ENCODE measurements around the gene COL8A2. TPM values are rescaled to one million over a fixed set of nuclear protein-coding genes. Genes with fewer than 3 reads are reported as not detected.

Gene COL8A2
- total RNA-seq, 2 donors from 2014 or later, result 1.3 to 1.6 TPM

GRCh38 chr1:36128126-36128904 lies 3.3 kb upstream of the COL8A2 start:
- Histone ChIP-seq H3K4me3 (no peak overlapping the region), H3K36me3 (replicated peaks in 1 of 2; ENCODE audit: insufficient read depth in 1 of 2, low read depth in 2 of 2) (no peaks in the 10 kb centered on the region), H3K27ac (no peak overlapping the region), H3K4me1 (peaks cover 8% of the 10 kb centered on the region), H3K9me3 (no peaks in the 10 kb centered on the region), H3K27me3 (peaks cover 0 to 9% of the 10 kb centered on the region in 2 donors)
- intact Hi-C loops (cut with DNase I), result no loop called here
- no peak for ATAC-seq
- no peak for DNase-seq
- WGBS, 2 donors, result 57 to 72% methylated on average over 6 to 11 of the region's 11 CpGs
- TF ChIP-seq POLR2A (IDR thresholded peaks at IDR 0.05), result no peak

DNA sequence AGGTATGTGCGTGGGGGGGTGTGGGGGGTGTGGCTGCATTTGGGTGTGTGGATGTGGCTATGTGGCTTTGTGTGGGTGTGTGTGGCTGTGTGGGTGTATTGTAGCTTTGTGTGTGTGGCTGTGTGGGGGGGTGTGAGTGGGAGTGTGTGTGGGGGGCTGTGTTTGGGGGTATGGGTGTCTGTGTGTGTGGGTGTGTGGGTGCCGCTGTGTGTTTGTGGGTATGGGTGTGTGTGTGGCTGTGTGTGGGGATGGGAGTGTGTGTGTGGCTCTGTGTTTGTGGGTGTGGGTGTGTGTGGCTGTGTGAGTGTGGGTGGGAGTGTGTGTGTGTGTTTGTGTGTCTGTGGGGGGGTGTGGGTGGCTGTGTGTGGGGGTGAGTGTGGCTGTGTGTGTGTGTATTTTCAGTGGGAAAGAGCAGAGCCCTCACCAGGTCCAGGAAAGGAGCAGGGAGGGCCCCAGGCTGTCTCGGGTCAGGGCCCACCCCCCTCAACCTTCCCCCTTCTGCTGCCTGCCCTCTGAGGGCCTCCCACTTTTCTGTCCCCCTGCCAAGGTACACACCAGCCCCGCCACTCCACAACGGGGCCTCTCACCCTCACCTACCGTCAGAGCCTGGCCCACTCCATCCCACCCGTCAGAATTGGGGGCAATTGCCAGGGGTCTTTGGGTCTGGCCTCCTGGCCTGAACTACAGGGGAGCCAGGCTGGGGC lies 1.9 kb upstream of the COL8A2 start:
- TF ChIP-seq CTCF (IDR thresholded peaks at IDR 0.05) (no peak), POLR2A (IDR thresholded peaks at IDR 0.05) (no peak)
- H3K27ac ChIP-seq, result no peak overlapping the region
- H3K36me3 ChIP-seq (replicated peaks in 1 of 2; ENCODE audit: insufficient read depth in 1 of 2, low read depth in 2 of 2), result no peaks in the 10 kb centered on the region
- peaks cover 5% of the 10 kb centered on the region for H3K4me1 ChIP-seq
- no peak overlapping the region for H3K4me3 ChIP-seq
- ATAC-seq, result no peak
- 44 to 49% methylated on average over 7 of the region's 7 CpGs for WGBS, 2 donors
- H3K9me3 ChIP-seq, result no peaks in the 10 kb centered on the region
- peaks cover 0 to 9% of the 10 kb centered on the region in 2 donors for H3K27me3 ChIP-seq
- intact Hi-C loops (cut with DNase I), result no loop called here
- no peak for DNase-seq

DNA sequence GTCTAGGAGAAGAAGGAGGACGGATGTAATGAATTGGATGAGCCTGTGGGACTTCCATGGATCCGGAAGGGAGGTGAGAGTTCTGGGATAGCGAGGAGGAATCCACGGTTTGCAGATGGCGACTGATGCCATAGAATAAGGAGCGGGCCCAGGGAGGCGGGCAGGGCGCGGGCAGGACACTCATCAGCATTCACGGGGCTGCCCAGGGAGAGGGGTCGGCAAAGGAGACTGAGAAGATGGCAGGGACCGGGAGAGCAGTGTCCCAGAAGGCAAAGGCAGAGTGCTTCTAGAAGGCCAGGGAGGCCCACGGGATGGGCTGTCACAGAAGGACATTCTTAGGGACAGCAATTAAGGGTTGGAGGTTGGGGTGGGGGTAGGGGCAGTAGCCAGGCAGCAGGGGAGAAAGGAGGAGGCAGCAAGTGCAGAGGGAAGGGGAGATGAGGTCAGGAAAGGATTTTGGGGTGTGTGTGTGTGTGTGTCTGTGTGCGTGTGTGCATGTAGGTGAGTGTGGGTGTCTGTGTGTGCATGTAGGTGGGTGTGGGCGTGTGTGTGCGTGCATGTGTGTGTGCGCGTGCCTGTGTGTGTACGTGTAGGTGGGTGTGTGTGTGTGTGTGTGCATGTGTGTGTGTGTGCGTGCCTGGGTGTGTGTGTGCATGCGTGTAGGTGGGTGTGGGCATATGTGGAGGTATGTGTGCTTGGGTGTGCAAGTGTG lies 1.1 kb upstream of the COL8A2 start:
- DNase-seq (no peak), ATAC-seq (no peak)
- 78 to 80% methylated on average over 21 of the region's 21 CpGs for WGBS, 2 donors
- Histone ChIP-seq H3K9me3 (no peaks in the 10 kb centered on the region), H3K4me1 (peaks cover 5% of the 10 kb centered on the region), H3K27ac (no peak overlapping the region), H3K36me3 (replicated peaks in 1 of 2; ENCODE audit: insufficient read depth in 1 of 2, low read depth in 2 of 2) (no peaks in the 10 kb centered on the region), H3K4me3 (no peak overlapping the region), H3K27me3 (peaks cover 0 to 9% of the 10 kb centered on the region in 2 donors)
- TF ChIP-seq POLR2A (IDR thresholded peaks at IDR 0.05) (no peak), CTCF (IDR thresholded peaks at IDR 0.05) (no peak)
- intact Hi-C loops (cut with DNase I), result no loop called here

DNA sequence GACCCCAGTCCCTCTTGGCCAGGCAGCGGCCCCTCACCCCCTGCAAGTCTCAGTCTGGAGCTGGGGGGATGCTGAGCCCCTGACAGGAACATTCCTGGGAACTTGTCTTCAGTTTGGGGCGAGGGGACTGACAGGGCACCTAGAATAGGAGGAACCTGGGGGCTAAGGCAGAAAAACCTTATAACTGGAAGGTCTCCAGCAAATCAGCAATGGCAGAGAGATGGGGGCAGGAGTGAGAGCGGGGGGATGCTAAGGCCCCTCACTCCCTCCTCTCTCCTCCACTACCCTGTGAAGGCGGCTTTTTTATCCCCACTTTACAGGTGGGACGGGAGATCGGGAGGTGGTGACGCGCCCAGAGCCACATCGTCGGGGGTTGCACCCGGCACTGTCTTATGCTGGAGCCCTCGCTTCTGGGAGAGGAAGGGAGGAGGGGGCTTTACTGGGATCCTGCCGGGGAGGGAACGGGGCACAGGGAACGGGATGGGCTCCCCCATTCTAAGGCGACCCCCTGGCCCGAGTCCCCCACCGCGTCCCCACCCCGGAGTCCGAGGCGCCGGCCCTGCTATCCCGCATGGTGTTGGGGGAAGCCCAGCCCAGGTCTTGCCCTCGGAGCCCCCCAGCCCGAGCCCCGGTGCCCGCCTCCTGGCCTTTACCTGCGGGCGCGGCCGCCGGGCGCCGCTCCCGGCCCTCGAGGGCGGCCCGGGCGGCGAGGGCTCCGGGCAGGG lies 456 bp downstream of the COL8A2 start:
- Histone ChIP-seq H3K27ac (no peak overlapping the region), H3K4me3 (no peak overlapping the region), H3K27me3 (peaks cover 0 to 9% of the 10 kb centered on the region in 2 donors), H3K4me1 (peaks cover 5% of the 10 kb centered on the region), H3K36me3 (replicated peaks in 1 of 2; ENCODE audit: insufficient read depth in 1 of 2, low read depth in 2 of 2) (no peaks in the 10 kb centered on the region), H3K9me3 (no peaks in the 10 kb centered on the region)
- ATAC-seq, result no peak
- TF ChIP-seq CTCF (IDR thresholded peaks at IDR 0.05) (no peak), POLR2A (IDR thresholded peaks at IDR 0.05) (no peak)
- no peak for DNase-seq
- intact Hi-C loops (cut with DNase I), result no loop called here
- 36 to 64% methylated on average over 12 to 22 of the region's 42 CpGs for WGBS, 2 donors

Measured in body of pancreas (tissue), 4 donors.